SU-DHL-6 (cell line): Measurements from ENCODE around the gene SLC35C1.

Experiments
- CTCF ChIP-seq: fragments of 200-600 bp; sonication (generic); IDR thresholded peaks from one replicate; pipeline ENCODE4 v1.5.1; 2017; ENCODE audit warnings: antibody characterized with exemption, mild to moderate bottlenecking, low read length, moderate library complexity; ENCODE audit not compliant: insufficient read depth, poor library complexity, severe bottlenecking
- EZH2phosphoT487 ChIP-seq: fragments of 200-600 bp; sonication (generic), shearing (Covaris generic); conservative IDR thresholded peaks from 2 replicates; pipeline ENCODE4 v1.6.1; 2018; ENCODE audit warnings: mild to moderate bottlenecking, antibody characterized with exemption, low read length, moderate library complexity, mixed read lengths

DNA sequence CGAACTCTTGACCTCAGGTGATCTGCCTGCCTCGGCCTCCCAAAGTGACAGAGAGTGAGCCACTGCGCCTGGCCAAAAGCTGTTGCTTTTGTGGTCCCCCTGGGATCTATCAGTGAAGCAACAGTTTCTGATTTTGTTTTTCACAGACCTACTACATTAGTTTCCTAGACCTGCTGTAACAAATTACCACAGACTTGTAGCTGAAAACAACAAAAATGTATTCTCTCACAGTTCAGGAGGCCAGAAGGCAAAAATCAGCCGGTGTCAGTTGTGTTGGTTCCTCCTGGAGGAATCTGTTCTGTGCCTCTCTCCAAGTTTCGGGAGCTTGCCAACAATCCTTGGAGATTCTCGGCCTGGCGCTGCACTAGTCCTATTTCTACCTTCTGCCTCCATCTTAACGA, 8.5 kb upstream of the SLC35C1 start:
- TF ChIP-seq CTCF (no peak), EZH2phosphoT487 (no peak)
